HG02763 (cell line): ENCODE data around the gene LYL1.

Source experiments
- ATAC-seq: cut with Tn5 transposase; IDR thresholded peaks from one replicate; pipeline ENCODE4 v1.9.1; 2021; ENCODE audit warnings: mild to moderate bottlenecking, moderate library complexity; ENCODE audit not compliant: unreplicated experiment

Gene LYL1

GRCh38 chr19:13060233-13060963, 42.3 kb downstream of the LYL1 start:
- no peak for ATAC-seq

GRCh38 chr19:13058951-13059660, 43.6 kb downstream of the LYL1 start:
- no peak for ATAC-seq

GRCh38 chr19:13057744-13058143, 44.9 kb downstream of the LYL1 start:
- ATAC-seq, result no peak

- ATAC-seq, result no peak
Observed at GRCh38 chr19:13057147-13057572, 45.5 kb downstream of the LYL1 start.

GRCh38 chr19:13056052-13056660, 46.5 kb downstream of the LYL1 start:
- ATAC-seq, result no peak

GRCh38 chr19:13055213-13056051, 47.2 kb downstream of the LYL1 start:
- no peak for ATAC-seq

GRCh38 chr19:13054626-13055212, 47.9 kb downstream of the LYL1 start:
- ATAC-seq, result no peak

GRCh38 chr19:13053761-13054625, 48.7 kb downstream of the LYL1 start:
- ATAC-seq, result no peak

GRCh38 chr19:13053238-13053637, 49.4 kb downstream of the LYL1 start:
- ATAC-seq, result no peak

- no peak for ATAC-seq
Observed at GRCh38 chr19:13052447-13053175, 50.0 kb downstream of the LYL1 start.

- ATAC-seq, result no peak
Observed at GRCh38 chr19:13051557-13052165, 51.0 kb downstream of the LYL1 start.

GRCh38 chr19:13050274-13050673, 52.4 kb downstream of the LYL1 start:
- ATAC-seq, result no peak
